GM19455 (cell line): ENCODE results near the gene PRADC1.
"Not testable (repeated sequence)": the region's sequence is repeated elsewhere in the genome, so short reads cannot be mapped to it uniquely, and the experiment has no call there.

Experiments used
- ATAC-seq: cut with Tn5 transposase; IDR thresholded peaks from one replicate; pipeline ENCODE4 v1.9.1; 2021; ENCODE audit not compliant: unreplicated experiment

The PRADC1 gene

DNA sequence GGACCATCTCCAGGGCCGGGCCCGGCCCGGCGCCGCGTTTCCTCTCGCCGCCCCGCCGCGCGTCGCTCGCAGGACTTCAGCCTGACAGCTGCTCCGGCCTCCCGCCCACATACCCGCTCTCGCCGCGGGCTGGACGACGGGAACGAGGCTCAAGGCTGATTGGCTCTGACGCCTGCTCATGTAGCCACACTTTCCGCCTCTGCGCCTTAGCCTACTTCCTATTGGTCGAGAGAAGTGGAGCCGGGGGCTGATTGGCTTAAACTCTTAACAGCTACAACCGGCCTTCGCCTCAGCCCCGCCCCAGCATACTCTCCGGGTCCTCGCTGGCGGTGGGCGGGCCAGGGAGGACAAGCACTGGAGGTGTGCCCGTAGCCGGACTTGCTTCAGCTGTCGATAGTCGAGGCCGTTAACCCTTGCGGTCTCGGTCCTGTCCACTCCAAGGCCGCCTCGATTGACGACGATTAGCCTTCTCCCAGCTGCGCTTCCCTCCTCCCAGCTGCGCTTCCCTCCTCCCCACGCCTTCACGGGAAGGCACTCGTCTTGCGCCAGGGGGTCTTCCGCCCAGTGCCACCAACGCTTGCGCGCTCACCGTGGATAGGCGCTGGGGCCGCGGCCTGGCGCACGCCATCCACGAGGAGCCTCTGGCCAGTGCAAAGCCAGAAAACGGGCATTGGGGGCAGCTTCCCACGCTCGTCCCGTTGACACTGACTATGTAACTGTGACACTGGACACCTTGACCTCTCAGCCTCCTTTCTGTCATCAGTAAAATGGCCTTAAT, at the start of gene PRADC1:
PRADC1 (minus strand) TSS at position 86 of the 778 bp plus-strand sequence; CDS start at position 7, 79 bp downstream.
- ATAC-seq: peak; percentile 86

DNA sequence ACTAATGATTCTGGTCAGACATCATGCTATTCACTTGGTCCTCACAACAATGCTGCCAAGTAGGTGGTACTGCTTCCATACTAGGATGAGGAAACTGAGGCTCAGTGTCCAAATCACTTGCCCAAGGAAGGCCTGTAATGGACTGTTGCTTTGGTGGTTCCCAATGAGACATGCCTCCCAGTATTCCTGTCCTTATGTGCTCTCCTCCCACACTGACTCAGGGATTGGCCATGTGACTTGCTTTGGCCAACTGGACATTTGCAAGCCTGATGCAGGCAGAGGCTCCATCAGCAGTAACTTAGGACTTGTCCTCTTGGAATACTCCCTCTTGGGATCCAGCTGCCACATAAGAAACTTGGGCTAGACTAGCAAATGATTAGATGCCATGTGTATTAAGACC, 48.2 kb upstream of the PRADC1 start:
- no peak for ATAC-seq

DNA sequence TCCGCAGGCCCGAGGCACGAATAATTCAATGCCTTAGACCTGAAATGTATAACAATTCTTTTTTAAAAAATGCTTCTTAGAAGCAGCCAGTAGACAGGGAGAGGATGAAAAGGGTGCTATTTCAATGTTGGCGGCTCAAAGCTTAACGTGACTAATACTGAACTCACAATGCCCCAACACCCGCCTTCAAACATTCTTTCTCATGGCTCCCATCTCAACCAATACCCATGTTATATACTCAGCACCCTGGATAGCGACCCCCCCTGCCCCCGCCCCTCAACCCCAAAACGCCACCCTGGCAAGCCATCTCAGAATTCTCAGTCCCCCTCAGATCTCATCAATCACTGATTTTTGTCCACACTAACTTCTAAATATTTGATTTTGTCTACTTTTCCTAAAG, 46.8 kb upstream of the PRADC1 start:
- ATAC-seq: no peak

DNA sequence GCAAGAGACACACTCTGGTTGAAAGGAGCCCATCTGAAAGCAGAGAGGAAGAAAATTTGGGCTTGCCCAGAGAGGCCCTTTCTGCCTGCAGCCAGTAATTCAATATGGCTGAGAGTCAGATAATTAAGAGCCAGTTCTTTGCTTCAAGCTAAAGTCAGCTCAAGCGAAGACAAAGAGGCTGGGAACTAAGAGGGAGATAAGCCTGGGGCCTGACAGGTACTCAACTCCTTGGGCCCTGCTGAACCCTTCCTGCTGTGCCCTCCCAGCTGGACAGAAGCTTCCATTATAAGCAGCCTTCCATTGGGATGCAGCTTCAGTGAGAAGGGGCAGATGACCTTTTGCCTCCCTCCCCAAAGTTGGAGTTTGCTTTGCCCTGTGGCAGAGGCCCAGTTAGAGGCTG, 39.2 kb upstream of the PRADC1 start:
- ATAC-seq: no peak

DNA sequence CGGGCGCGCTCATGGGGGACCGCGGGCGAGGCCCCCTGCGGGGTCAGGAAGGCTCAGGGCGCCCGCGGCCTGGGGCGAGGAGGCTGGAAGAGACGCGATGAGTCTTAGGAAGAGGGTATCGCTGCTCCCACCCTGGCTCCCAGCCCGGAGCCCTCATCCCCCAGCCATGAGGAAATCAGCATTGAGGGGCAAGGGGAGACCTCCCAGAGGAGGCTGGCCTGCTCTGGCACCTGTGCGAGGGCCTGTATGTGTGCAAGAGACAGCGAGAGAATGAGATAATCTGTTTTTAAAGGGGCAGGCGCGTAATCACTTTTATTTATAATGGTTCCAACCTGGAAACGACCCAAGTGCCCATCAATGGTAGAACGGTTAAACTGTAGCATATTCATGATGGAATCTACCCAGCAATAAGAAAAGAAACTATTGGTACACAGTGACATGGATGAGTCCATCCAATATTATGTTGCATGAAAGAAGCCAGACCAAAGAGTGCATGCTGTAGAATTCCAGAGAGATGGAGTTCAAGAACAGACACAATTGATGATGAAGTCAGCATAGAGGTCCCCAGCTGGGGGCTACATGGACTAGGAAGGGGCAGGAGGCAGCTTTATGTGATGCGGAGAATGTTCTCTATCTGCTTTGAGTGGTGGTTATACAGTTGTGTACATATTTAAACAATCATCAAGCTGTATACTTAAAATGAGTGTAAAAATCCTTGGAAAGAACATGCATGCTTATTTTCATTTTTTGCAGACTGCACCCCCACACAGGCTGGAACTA, 36.8 kb upstream of the PRADC1 start:
- ATAC-seq: peak; percentile 25

DNA sequence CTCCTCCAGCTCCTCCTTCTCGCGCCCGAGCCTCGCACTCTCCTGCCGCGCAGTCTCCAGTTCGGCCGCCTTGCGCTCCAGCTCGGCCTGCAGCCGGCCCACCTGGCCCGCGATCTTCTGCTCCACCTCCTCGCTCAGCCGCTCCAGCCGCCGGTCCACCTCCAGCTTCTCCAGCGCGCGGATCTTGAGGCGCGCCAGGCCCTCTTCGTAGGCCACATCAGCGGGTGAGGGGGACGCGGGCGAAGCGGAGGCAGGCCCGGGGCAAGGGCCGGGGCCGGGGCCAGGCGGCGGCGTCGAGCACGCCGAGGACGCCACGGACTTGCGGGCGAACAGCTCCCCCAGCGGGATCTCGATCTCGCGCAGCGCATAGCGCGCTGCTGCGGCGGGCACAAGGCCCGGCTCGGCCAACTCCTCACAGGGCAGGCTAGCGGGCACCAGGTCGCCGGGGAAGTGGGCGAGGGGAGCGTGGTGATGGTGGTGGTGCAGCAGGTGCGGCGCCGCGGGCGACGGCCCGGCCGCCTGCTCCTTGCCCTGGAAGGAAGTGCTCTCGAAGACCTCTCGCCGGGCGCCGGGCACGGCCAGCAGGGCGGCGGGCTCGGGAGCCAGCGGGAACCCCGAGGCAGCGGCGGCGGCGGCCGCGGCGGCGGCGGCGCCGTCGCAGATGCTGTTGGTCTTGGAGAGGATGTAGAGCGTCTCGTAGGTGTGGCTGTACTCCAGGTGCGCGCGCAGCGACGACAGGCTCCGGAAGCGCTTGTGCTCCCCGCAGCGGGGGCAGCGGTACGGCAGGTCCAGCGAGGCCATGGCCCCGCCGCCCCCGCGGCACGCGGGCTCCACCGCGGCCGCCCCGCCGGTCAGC, 36.0 kb upstream of the PRADC1 start:
- peak; percentile 94 for ATAC-seq

DNA sequence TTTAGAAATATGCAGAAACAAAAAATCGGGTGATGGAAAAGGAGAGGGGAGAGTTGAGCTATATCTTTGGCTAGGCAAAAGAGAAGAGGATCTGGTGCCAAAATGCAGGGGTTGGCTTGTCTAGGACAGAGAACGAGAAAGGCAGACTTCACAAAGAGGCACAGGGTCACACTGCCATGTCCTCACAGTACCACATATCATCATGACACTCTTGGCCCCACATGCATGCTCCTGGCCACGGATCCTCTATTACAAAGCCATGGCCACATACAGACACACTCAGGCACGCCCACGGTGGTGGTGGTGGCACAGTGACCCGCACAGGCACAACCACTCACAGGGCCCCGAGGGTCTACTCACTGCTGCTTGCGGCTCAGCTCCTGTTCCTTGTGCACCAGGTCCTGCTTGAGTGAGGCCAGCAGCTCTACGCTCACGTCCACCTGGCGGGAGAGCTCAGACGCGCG, 35.4 kb upstream of the PRADC1 start:
- ATAC-seq: no peak

DNA sequence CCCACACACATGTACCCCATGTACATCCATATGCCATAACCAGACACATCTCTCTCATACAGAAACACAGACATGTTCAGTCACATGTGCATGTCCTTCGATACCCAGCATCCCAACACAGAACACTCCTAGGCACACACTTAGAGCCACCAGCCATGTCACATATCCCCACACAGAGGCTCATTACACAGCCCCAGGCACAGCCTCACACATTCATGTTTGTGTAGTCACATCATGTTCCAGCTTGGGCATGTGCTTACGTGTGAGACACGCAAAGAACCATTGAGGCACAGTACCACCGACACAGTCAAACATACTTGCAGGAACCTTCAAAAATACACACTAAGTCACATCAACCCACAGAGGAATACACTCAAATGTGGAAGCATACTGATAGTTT, 34.0 kb upstream of the PRADC1 start:
- ATAC-seq: no peak

DNA sequence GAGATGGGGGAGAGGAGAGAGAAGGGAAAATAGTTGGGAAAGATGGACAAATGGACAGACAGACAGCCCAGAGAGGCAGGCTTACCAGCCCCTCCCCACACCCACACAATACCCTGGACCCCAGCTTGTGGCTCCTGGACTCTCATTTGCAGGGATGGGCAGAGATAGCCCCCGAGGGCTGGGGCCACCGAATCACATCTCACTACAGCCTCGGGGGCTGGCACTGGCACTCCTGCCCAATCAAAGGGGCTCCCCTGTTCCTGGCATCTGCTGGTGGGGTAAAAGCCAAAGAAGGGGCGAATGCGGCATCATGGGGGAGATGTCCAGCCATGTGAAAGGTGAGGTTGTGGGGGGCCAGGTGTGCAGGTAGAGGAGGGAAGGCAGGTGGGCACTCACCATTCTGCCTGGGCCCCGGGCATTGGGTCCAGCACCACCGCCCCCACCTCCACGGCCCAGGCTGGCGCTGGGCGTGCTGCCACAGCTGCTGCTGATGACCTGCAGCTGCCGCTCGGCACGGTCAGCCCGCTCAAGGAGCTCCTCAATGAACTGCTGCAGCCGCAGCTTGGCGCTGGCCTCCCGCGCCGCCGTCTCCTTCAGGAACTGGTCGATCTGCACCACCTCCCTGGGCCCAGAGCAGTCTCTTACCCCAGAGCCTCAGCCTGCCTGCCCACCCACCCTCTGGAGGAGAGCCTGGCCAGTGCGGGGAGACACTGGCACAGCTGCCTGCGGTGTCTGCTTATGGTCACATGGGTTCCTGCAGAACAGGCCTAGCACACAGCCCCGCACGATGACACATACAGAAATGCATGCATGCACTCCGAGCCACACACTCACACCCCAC, 33.2 kb upstream of the PRADC1 start:
- no peak for ATAC-seq

DNA sequence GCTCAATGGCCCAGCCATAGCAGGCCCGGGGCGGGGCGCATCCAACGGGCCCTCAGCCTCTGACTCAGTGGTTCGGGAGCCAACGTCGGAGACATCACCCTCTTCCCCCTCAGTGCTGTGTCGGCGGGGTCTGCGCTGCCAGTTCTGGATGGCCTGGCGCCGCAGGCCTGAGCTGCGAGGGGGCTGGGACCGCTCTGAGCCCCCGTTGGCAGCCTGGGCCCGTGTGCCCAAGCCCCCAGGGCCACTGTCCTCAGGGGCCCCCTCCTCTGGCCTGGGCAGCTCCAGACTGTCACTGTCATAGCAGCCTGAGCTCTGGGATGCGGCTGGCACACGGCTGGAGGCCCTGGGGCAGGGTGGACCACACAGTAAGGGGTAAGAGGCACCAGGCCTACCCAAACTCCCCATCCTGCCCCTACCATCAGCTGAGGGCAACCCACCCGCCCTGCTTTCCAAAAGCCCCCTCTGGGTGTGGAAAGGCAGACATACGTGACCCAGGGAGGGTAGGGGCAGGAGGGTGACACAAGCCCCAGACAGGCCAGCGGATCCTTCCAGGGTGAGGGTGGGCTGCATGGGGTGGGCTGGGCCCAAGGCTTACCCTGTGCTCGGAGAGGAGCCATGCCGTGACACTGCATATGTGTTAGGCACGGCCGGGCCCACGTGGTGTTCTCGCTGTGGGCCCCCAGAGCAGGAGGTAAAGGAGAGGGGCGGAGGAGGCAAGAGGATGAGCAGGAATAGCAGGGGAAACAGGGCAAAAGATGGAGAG, 32.4 kb upstream of the PRADC1 start:
- ATAC-seq: no peak

DNA sequence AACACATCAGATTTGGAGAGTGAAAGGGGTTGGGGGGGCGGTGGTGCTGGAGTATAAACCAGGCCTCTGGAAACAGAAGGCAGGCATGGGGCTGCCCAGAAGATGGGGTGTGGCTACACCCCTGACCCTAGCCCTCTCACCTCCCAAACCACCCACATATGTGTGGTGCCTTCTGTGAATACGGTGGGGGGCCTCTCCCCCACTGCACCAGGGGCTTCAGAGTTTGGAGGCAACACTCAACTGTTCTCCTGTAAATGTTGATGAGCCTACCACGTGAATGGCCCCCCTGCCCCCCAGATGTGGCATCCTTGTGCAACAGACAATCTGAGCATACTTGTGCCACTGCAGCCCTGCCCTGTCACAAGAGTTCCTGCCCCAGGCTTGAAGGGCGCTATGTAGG, 31.7 kb upstream of the PRADC1 start:
- ATAC-seq: no peak

DNA sequence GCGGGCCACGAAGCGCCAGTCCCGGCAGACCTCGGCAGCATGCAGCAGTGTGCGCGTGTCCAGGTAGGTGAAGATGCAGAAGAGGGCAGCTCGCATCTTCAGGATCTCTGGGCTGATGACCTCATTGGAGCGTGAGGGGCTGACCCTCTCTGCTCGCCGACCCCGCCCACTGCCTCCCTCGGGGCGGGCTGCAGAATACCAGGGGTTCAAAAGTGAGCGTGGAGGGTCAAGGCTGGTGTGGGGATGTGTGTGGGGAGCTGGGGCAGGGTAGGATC, 31.2 kb upstream of the PRADC1 start:
- ATAC-seq: no peak

DNA sequence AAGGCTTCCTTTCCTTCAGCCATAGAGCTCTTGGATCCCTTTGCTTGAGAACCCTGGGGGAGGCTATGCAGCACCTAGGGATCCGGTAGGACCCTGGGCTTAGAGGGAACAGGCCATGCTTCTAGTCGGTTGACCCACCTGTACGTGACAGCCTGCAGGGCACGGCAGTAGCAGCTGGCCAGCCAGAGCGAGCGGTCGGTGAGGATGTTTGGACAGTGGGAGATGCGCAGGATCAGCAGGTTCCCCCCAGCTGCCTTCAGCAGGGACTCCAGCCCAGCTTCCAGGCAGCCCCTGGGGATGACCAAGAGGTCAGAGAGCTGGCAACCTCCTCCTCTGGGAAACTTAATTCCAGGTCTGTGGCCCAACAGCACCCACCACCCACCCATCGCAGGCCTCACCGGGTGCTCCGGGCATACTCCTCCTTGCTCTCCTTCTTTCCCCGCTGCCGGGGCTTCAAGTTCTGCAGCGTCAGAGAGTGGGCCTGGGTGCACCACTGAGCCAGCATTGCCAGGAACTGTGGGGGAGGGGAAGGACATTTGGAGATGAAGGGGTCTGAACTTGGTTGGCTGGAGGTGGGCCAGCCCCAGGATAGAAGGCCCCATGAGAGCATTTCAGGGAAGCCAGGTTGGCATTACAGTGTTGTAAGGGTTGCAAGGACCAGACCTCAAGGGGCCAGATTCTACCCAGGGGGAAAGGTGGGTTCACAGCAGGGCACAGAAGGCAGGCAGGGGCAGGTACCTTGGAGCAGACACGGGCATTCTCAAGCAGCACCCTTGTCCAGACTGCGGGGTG, 30.7 kb upstream of the PRADC1 start:
- no peak for ATAC-seq

DNA sequence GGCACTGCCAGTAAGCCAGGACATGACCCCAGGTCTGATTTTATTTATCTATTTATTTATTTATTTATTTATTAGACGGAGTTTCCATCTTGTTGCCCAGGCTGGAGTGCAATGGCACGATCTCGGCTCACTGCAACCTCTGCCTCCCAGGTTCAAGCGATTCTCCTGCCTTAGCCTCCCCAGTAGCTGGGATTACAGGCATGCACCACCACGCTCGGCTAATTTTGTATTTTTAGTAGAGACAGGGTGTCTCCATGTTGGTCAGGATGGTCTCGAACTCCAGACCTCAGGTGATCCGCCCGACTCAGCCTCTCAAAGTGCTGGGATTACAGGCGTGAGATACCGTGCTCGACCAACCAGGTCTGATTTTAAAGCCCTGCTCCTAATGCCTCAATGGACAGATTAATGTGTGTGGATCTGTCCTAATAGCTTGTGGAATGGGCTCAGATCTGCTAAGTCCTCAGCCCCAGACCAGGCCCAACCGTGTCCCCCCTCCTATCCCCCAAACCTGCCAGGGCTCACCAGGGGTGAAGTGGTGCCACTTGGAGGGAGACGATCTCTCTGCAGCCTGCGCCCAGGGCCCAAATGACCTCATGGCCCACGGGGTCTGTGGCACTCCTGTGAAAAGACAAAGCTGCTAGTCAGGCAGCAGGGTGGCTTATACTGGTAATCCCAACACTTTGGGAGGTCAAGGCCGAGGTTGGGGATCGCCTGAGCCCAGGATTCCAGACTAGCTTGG, 29.8 kb upstream of the PRADC1 start:
- ATAC-seq: not testable (repeated sequence)

DNA sequence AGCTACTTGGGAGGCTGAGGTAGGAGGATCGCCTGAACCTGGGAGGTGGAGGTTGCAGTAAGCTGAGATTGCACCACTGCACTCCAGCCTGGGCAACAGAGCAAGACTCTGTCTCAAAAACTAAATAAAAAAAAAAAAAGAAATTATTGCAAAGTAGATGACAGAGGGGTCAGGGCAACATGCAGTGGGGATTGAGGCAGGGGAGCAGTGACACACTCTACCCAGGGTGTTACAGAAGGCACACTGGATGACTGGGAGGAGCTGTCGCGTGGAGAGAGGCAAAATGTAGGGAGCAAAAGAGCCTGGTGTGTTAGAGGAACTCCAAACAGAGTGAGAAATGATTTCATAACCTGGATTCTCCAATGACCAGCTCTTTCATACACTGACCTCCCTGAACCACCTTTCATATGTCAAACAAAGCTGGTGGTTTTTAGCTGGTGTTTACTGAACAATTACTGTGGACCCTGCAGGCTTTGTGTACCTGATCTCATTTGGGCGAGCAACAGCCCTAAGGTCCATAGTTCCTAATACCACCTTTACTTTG, 29.1 kb upstream of the PRADC1 start:
- no peak for ATAC-seq

DNA sequence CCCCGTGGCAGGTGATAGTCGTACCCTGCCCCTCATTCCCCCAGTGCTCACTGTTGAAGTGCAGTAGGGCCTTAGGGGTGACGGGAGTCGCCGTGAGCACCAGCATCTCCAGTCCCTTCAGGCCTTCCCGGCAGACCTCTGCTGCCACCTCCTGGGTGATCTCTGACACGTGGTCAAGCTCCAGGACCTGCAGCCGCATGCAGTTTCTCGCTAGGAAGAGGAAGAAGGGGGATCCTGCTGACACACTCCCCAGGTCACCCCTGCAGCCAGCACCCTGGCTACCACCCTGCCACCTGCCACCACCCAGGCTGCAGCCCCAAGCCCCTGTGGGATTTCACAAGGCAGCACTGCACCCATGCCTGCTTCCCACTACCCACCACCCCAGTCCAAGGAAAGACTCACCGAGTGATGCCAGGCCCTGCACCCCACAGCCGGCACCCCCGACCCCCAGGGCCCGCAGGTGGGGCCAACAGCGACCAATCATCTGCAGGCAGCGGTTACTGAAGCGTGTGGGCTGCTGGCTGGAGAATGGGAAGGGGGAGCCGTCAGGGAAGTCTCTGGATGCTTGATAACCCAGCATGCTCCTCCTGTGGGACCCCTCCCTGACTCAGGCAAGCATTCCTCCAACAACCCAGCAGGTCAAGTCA, 27.4 kb upstream of the PRADC1 start:
- no peak for ATAC-seq

DNA sequence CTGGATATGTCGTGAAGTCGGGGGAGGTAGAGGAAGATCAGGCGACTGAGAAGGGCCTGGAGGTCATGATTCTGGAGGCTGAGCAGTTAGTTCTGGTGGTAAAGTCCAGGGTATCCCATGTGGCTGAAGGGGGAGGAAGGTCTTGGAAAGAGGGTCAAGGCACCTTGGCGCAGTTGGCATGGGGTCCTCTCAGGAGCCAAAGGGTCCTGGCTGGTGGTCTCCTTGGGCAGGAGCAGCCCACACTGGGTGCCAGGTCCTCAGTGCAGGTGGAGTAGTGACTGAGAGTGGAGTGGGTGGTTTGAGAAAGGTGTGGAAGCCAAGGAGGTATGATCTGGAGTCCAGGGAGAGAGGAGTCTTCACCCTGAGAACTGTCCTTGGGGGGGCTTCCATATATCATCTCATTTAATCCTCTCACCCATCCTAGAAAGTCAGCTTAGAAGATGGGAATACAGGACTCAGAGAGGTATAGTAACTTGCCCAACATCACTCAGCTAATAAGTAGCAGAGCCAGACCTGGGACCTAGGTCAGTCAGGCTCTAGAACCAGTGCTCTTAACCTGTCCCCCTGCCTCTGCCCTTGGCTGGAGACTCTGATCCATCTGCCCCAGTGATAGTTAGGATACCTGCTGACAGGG, 26.8 kb upstream of the PRADC1 start:
- ATAC-seq: no peak
